Nephron (organoid): ENCODE results near the gene MPP3.

Experiments
- H3K27ac Mint-ChIP-seq, 3 experiments: 2 replicates each; pipeline ENCODE4 v1.8.0; 2020; ENCODE audit warnings: mixed read lengths in 3 of 3, mild to moderate bottlenecking in 2 of 3, moderate library complexity in 1 of 3
- H3K27me3 Mint-ChIP-seq: 2 replicates; pipeline ENCODE4 v1.8.0; 2021; ENCODE audit warnings: low read depth, mild to moderate bottlenecking, moderate library complexity, mixed read lengths
- H3K36me3 Mint-ChIP-seq: 2 replicates; pipeline ENCODE4 v1.8.0; 2020; ENCODE audit warnings: low read depth, mixed read lengths
- H3K4me1 Mint-ChIP-seq: 2 replicates; pipeline ENCODE4 v1.8.0; 2020; ENCODE audit warnings: mixed read lengths
- H3K4me3 Mint-ChIP-seq, 3 experiments: 2 replicates each; pipeline ENCODE4 v1.8.0; 2020; ENCODE audit warnings: mild to moderate bottlenecking in 3 of 3, mixed read lengths in 3 of 3, moderate library complexity in 2 of 3
- H3K9me3 Mint-ChIP-seq: 2 replicates; pipeline ENCODE4 v1.8.0; 2020; ENCODE audit warnings: mixed read lengths
- TF ChIP-seq, protein P1 (sequence below), 3 experiments: fragments of 200-600 bp; sonication (generic); IDR thresholded peaks; one replicate each; pipeline ENCODE4 v1.5.0; 2021; ENCODE audit warnings: antibody characterized with exemption in 3 of 3; ENCODE audit not compliant: unreplicated experiment in 3 of 3

Gene MPP3

DNA sequence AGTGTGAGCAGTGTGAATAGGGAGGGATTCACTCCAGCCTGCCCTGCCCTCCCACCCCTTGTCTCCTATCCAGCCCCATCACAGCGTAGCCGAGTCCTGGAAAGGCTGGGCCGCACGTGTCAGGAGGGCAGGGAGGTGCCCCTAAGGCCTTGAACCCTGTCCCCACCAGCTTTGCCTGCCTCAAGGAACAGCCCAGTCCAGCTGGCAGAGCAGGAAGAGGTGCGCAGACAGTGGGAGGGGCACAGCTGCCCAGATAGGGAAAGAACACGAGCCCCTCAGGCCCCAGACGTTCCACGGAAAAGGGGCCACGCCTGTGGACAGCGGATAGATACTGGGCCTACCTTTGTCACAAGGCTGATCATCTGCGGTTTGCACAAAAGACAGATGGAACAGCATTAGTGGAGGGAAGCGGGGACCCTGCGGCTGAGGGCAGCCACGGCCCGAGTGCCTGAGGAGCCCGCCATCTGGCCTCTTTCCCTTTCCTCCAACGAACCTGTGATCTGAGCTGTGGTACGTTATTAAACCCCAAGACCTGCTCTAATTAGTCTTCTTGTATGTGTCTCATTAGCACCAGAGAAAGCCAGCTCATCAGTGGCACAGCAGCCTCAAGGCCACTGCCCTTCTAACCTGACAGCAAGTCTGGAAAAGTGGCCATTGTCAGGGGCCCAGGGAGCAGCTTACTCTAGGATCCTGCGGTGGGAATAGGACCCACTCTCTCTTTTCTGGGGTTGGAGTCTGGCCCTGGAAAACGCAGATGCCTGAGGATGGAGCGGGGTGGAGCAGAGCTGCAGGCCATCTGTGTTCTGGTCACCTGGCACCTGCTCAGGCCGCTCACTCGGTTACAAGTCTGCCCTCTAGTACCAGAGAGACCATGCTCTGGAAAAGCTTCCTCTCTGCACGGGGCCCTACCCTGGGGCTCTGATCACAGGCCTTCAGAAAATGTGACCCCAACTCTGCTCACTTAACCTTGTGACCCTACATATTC is 16.3 kb downstream of the MPP3 start:
- H3K36me3 Mint-ChIP-seq: peaks cover 27% of the 10 kb centered on the region
- H3K27ac Mint-ChIP-seq: no peak overlapping the region
- H3K4me3 Mint-ChIP-seq: no peak overlapping the region
- TF ChIP-seq, protein P1, sequence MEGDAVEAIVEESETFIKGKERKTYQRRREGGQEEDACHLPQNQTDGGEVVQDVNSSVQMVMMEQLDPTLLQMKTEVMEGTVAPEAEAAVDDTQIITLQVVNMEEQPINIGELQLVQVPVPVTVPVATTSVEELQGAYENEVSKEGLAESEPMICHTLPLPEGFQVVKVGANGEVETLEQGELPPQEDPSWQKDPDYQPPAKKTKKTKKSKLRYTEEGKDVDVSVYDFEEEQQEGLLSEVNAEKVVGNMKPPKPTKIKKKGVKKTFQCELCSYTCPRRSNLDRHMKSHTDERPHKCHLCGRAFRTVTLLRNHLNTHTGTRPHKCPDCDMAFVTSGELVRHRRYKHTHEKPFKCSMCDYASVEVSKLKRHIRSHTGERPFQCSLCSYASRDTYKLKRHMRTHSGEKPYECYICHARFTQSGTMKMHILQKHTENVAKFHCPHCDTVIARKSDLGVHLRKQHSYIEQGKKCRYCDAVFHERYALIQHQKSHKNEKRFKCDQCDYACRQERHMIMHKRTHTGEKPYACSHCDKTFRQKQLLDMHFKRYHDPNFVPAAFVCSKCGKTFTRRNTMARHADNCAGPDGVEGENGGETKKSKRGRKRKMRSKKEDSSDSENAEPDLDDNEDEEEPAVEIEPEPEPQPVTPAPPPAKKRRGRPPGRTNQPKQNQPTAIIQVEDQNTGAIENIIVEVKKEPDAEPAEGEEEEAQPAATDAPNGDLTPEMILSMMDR (IDR thresholded peaks at IDR 0.05; ENCODE audit: unreplicated experiment in 3 of 3): no peak
- H3K4me1 Mint-ChIP-seq: no peaks in the 10 kb centered on the region
- no peaks in the 10 kb centered on the region for H3K9me3 Mint-ChIP-seq
- H3K27me3 Mint-ChIP-seq: no peaks in the 10 kb centered on the region

DNA sequence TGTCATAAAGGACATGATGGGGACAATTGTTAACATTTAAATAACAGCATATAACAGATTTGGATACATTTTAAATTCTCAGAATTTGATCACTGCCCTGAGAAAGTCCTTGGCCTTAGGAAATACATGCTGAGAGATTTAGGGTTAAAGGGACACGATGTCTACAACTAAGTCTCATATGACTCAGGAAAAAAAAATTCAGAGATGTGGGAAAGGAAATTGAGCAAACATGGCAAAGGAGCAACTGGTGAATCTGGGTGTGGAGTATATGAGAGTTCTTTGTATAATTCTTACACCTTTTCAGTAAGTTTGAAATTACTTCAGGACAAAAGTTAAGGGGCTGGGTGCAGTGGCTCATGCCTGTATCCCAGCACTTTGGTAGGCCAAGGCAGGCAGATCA is 18.2 kb downstream of the MPP3 start:
- Mint-ChIP-seq H3K4me3 (no peak overlapping the region), H3K9me3 (no peaks in the 10 kb centered on the region), H3K27me3 (no peaks in the 10 kb centered on the region), H3K27ac (no peak overlapping the region), H3K4me1 (no peaks in the 10 kb centered on the region), H3K36me3 (peaks cover 19% of the 10 kb centered on the region)
- TF ChIP-seq, protein P1 (IDR thresholded peaks at IDR 0.05; ENCODE audit: unreplicated experiment in 3 of 3): no peak

DNA sequence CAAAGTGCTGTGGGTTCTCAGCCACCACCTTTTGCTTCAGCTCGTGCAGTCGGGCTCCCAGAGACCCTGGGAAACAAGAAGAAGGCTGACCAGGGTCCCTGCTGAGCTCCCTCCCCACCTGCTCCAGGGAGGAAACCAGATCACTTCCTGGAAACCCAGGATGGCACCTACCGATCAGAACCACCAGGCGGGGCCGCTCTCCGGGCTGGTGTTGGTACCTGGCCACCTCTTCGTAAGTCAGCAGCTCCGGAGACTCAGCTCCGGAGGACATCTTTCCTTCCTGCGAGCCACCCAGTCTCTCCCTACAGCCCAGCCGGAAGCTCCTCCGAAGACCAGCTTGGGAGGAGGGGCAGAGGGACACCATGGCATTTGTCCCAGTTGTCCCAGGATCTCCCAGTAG is 18.9 kb downstream of the MPP3 start:
- peaks cover 3% of the 10 kb centered on the region for H3K4me1 Mint-ChIP-seq
- no peaks in the 10 kb centered on the region for H3K27me3 Mint-ChIP-seq
- TF ChIP-seq, protein P1 (IDR thresholded peaks at IDR 0.05; ENCODE audit: unreplicated experiment in 3 of 3): no peak
- H3K4me3 Mint-ChIP-seq: no peak overlapping the region
- peaks cover 16% of the 10 kb centered on the region for H3K36me3 Mint-ChIP-seq
- H3K27ac Mint-ChIP-seq: no peak overlapping the region
- H3K9me3 Mint-ChIP-seq: no peaks in the 10 kb centered on the region

DNA sequence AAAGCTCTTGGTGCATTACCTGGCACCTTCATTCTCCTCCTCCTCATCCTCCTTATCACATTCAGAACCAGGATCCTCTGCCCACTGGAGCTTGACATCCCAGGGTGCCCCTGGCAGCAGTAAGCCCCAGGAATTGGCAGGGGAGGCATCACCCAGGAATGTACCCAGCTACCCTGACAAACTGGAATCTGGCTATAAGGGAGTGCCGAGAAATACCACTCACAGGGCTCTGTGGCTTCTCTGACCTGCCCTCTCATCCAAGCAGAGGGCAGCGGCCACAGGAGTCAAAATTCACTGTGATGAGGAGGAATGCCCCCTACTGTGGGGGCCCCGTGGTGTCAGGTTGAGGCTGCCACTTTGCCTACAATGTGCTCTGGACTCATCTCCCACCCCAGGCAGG is 19.6 kb downstream of the MPP3 start:
- H3K9me3 Mint-ChIP-seq: no peaks in the 10 kb centered on the region
- peaks cover 6% of the 10 kb centered on the region for H3K4me1 Mint-ChIP-seq
- no peaks in the 10 kb centered on the region for H3K27me3 Mint-ChIP-seq
- TF ChIP-seq, protein P1 (IDR thresholded peaks at IDR 0.05; ENCODE audit: unreplicated experiment in 3 of 3): no peak
- no peak overlapping the region for H3K4me3 Mint-ChIP-seq
- peaks cover 18% of the 10 kb centered on the region for H3K36me3 Mint-ChIP-seq
- H3K27ac Mint-ChIP-seq: no peak overlapping the region

DNA sequence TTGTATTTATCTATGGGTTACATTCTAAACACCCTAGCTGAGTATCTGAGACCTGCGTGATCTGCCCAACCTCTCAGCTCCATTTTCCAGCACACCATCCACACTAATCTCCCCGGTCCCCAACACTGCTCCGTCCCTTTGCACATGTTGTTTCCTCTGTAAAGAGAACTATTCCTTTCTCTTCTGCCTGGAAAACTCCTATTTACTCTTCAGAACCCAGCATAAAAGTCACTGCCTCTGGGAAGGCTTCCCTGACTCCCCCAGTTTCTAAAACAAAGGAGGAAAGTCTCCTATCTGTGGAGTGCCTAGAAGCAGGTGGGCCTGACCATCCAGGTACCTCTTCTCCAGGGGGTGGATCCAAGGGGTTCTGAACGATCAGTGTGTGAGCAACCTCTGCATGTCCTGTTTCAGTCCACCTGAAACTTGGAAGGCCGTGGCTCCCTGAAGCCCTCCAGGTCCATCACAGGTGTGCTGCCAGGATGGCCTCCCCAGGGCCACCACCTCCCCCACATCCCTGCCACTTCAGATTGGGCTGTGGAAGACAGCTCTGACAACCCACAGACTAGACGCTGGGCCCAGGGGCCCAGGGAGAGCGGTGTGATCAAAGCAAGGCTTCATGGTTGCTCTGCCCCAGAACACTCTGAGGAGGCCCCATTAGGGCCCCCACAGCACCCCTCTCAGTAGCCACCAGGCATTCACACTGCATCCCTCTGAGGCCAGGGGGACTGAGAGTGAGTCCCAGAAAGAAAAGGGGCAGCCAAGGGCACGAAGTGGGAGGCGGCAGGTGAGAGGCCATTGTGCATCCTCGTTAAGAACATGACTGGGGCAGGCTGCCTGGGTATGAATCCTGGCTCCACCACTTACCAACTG is 20.3 kb downstream of the MPP3 start:
- peaks cover 8% of the 10 kb centered on the region for H3K4me1 Mint-ChIP-seq
- no peak overlapping the region for H3K27ac Mint-ChIP-seq
- H3K9me3 Mint-ChIP-seq: no peaks in the 10 kb centered on the region
- no peaks in the 10 kb centered on the region for H3K27me3 Mint-ChIP-seq
- peaks cover 21% of the 10 kb centered on the region for H3K36me3 Mint-ChIP-seq
- no peak overlapping the region for H3K4me3 Mint-ChIP-seq
- TF ChIP-seq, protein P1 (IDR thresholded peaks at IDR 0.05; ENCODE audit: unreplicated experiment in 3 of 3): no peak
